OCI-M2 (cell line): Measurements from ENCODE around the gene CADM4.
"Not testable (repeated sequence)": the region's sequence is repeated elsewhere in the genome, so short reads cannot be mapped to it uniquely, and the experiment has no call there.

Source experiments
- DNase-seq: peaks from one replicate; lab custom pipeline; 2025; ENCODE audit not compliant: unreplicated experiment; lab: John Stamatoyannopoulos, UW

Gene CADM4

DNA sequence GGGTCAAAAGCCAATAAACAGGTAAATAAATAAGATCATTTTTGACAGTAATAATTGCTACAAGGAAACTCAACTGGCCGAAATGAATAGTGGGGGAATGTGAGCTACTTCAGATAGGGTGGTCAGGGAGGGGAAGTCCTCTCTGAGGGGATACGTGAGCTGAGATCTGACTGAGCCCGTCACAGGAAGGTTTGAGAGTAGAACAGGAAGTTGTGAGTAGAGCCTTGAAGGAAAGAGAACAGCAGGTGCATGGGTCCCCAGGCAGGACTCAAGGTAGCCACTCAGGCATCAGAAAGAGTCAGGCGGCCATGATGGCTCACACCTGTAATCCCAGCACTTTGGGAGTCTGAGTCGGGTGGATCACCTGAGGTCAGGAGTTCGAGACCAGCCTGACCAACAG, 50.0 kb downstream of the CADM4 start:
- no peak for DNase-seq

DNA sequence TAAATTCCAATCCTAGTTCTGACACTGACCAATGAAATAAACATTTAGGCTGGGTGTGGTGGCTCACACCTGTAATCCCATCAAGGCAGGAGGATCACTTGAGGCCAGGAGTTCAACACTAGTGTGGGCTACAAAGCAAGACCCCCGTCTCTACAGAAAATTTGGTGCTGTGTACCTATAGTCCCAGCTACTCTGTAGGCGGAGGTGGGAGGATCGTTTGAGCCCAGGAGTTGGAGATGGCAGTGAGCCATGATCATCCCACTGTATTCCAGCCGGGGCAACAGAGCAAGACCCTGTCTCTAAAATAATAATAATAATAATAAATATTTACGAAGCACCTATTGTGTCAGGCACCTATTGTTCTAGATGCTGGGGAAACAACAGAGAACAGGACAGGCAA, 50.4 kb downstream of the CADM4 start:
- DNase-seq, result no peak

DNA sequence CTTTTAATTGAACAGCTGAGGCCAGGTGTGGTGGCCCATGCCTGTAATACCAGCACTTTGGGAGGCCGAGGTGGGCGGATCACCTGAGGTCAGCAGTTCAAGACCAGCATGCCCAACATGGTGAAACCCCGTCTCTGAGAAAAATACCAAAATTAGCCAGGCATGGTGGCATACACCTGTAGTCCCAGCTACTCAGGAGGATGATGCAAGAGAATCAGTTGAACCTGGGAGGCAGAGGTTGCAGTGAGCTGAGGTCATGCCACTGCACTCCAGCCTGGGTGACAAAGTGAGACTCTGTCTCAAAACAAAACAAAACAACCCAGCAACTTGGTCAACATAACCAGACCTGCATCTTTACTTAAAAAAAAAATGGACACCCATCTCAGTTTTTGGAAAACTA, 52.6 kb downstream of the CADM4 start:
- not testable (repeated sequence) for DNase-seq

DNA sequence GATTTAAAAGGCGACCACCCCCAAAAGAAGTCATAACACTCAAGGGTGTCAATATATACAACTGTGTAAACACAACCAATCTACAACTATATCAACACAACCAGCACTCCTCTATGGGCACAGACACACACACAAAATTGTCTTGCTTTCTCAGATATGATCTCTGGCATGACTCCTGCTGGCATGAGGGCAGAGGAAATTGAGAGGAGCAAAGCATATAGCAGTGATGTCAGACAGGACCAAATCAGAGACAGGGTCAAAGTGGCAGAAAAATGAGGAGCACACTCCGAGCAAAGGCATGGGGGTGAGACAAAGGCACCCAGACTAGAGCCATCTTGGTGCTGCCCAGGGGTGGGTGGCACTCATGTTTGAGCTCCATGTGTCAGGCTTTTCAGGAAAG, 53.3 kb downstream of the CADM4 start:
- DNase-seq, result no peak

DNA sequence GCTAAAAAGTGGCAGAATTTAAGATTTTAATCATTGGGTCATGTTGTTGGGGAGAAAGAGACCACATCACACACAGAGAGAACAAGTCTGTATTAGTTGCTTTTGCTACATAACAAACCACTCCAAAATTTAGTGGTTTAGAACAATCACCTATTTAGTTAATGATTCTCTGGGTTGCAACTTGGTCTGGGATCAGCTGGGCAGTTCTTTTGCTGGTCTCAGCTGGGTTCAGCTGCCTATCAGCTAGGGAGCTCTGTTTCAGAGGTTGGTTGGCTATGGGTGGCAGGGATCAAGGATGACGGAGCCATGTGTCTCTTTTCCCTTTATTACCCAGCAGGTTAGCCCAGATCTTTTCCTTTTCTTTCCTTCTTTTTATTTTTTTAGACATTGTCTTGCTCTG, 55.2 kb downstream of the CADM4 start:
- DNase-seq, result no peak

DNA sequence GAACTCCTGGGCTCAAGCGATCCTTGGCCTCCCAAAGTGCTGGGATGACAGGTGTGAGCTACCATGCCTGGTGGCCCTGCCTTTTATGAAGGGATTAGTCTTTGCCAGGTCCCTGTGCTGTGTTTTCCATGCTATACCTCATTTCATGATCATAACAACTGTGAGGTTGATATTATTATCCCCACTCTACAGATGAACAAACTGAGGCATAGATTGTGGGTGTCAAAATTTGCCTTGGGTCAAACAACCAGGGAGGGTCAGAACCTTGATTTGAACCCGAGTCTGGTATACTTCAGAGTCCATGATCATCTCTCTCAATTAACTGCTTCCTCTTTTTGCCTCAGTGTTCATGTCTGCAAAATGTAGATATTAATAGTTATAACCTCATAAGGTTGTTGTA, 57.2 kb downstream of the CADM4 start:
- DNase-seq, result no peak

DNA sequence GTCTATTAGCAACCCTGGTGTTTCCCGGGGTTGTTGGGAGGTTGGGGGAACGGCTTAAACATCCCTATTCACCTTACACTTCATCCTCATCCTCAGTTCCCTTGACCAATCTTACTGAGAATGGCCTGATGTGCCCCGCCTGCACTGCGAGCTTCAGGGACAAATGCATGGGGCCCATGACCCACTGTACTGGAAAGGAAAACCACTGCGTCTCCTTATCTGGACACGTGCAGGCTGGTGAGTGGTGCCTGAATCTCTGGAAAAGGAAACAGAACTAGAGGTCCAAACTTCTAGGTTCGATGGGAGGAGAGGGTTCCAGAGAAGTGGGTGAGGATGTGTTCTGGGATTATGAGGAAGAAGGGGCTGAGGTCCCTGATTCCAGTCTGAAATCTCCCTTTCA, 58.2 kb downstream of the CADM4 start:
- no peak for DNase-seq

DNA sequence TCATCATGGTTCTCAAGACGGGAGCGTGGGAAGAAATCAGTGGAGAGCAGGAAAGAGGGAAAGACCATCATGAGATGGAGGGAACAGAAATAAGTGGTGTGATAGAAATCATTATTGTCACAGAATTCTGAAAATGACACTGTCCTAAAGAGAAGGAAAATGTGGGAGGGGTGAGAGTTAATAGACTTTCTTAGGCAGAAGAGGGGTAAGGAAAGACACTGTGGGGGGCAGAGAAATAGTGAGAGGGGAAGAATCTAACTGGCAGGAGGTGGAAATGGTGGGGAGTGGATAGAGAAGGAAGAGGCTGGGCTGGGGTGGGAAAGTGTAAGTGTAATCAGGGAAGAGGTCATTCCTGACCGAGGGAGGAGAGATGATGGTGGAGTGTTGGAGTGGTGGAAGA, 60.9 kb downstream of the CADM4 start:
- DNase-seq, result no peak

DNA sequence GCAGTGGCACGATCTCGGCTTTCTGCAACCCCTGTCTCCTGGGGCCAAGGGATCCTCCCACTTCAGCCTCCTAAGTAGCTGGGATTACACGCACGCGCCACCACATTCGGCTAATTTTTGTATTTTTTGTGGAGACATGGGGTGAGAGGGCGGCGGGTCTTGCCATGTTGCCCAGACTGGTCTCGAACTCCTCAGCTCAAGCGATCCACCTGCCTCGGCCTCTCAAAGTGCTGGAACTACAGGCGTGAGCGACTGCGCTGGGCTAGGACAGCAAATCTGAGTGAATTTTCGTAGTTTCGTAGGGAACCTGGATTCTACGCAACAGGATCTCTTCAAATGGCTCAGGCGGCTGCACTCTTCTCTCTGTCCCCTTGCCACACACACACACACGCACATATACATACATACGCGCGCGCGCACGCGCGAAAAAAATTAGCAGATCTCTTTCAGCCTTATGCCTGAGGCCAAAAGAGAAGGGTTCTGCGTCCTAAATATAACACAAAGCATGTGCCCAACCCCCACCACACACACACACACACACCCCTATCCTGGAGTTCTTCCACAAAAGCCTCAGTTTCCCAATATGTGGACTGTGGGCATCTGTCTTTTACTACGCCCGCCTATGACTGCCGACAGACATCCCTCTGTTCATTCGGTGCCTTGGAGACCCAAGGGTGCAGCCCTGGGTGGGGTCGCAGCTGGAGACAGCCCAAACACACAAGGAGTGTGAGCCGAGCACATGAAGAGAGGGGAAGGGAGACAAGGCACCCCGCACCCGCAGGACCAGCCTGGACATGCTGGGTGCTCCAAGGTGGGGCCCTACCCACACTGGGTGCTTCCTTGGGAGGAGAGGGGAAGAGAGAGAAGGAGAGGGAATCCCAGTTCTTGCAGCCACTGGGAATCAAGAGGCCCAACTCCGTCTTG, 63.4 kb downstream of the CADM4 start:
- DNase-seq, result no peak

DNA sequence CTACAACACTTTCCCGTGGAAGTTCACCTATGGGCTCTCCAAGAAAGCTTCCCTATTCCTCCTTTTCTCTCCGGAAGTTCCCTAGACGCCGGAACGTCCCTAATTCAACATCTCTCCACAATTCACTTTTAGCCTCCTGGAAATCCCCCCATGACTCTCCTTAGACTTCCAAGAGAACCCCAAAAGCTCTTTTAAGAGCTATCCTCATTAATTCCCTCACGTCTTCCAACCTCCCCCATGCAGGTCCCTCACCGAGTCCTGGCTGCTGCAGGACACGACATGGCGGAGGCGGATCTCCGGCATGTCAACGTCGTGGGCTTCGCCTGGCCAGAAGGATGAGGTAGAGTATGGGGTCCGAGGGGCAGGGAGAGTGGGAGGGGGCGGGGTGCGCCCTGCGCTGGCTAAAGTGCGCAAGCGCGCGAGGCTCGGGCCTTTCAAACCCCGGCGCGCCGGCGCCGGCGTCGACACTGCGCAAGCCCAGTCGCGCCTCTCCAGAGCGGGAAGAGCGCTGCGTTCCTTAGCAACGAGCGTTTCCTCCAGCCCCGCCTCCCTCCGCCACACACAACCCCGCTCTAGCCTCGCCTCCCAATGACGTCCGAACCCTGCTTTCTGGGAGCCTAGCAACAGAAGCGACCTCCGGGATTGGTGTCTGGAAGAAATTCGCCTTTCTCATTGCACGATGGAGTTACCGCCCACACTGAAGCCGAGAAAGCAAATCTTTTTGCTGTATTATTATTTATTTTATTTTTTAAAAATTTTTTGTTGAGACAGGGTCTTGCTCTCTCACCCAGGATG, 64.3 kb downstream of the CADM4 start, which contains the start of the genes PINLYP and XRCC1:
PINLYP (plus strand) TSS at position 646 of the 795 bp plus-strand sequence. CDS start 1,391 bp downstream, outside the sequence.
XRCC1 (minus strand) TSS at position 372 of the 795 bp plus-strand sequence; CDS start at position 303, 69 bp downstream.
- peak; percentile 91 for DNase-seq

DNA sequence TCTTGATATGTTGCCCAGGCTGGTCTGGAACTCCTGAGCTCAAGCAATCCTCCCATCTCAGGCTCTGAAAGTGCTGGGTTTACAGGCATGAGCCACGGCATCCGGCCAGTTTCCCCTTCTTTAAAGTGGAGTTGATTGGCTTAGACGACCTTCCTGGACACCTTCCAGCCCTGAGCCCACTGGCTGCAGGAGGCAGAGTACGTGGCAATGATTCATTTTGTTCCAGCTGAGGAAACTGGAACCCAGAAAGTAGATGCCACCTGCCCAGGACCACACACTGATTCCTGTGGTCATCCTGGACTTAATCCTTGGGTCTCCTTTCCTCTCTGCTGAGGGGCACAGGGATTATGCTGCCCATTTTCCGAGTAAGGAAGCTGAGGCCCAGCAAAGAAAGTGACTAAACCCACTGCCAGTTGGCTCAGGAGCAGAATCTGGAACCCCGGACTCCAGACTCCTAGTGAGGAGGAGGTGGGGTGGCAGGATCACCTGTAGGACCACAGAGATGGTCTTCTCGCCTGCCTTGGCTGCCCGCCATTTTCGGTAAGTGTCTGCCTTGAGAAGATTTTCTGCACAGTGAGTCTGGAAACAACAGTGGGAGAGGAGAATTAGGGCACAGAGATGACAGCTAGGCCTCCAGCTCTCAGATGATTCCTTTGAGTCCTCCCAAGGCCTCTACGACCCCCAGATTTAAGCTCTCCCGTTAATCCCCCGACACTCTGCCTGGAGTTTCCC, 65.1 kb downstream of the CADM4 start:
- DNase-seq, result no peak
